HepG2 (cell line): ENCODE measurements around the gene LAMTOR3. TPM values are rescaled to one million over a fixed set of nuclear protein-coding genes. Genes with fewer than 3 reads are reported as not detected.

ENCODE experiments used
- ATAC-seq: fragments of 200-7000 bp; cut with Tn5 transposase; 3 replicates; pipeline ENCODE4 v1.9.1; 2020; ENCODE audit warnings: mild to moderate bottlenecking, moderate library complexity
- BruUV-seq: library from RNA; stranded (reverse); fragments of 400-500 nt; replicated peaks from 2 replicates; lab custom pipeline; 2021; lab: Mats Ljungman, UMichigan
- CTCF ChIA-PET: fragments of 300-600 bp; formaldehyde crosslinking; extraction: SDS; loops from one replicate; lab custom pipeline; 2021; ENCODE audit warnings: low total read pairs, inconsistent platforms, low intra/inter-chr PET ratio; lab: Yijun Ruan, JAX
- POLR2A ChIA-PET: fragments of 350-600 bp; sonication (Branson Sonifier 250); formaldehyde crosslinking; loops from one replicate; lab custom pipeline; 2020; ENCODE audit warnings: antibody characterized with exemption, inconsistent platforms; lab: Yijun Ruan, JAX
- DNase-seq: peaks from one replicate; pipeline ENCODE4 v3.0.0-alpha.2; 2015; ENCODE audit warnings: low spot score
- FAIRE-seq: peaks from 3 replicates; lab custom pipeline; 2011; peaks lifted over from hg19 to GRCh38; lab: Jason Lieb, UNC
- H2AFZ ChIP-seq: one replicate; pipeline ENCODE4 v1.6.1; 2011; ENCODE audit warnings: low read length, inconsistent platforms
- H3K27ac ChIP-seq: fragments of 300-600 bp; 3 replicates; pipeline ENCODE4 v1.8.0; 2011; ENCODE audit warnings: mixed run types, mild to moderate bottlenecking, mixed read lengths, low read length, inconsistent platforms; ENCODE audit not compliant: insufficient read depth; ENCODE audit errors: extremely low read length
- H3K27me3 ChIP-seq, 2 experiments: fragments of 200-600 bp in 1 of 2; 2 replicates in 1 of 2; 3 replicates in 1 of 2; pipeline versions ENCODE4 v1.6.0 to v1.8.0; 2011; ENCODE audit warnings: low read length in 2 of 2, mild to moderate bottlenecking in 2 of 2, moderate library complexity in 2 of 2, inconsistent platforms in 1 of 2; ENCODE audit not compliant: insufficient read depth in 2 of 2, control insufficient read depth in 1 of 2
- H3K36me3 ChIP-seq, 2 experiments: fragments of 200-600 bp in 1 of 2; replicated peaks in 1 of 2; 2 replicates in 1 of 2; 3 replicates in 1 of 2; pipeline versions ENCODE4 v1.5.1 to v1.8.0; 2011; ENCODE audit warnings: low read length in 2 of 2, inconsistent platforms in 1 of 2; ENCODE audit not compliant: insufficient read depth in 2 of 2, control insufficient read depth in 1 of 2
- H3K4me1 ChIP-seq: 2 replicates; pipeline ENCODE4 v1.5.1; 2012; ENCODE audit warnings: low read length, inconsistent platforms; ENCODE audit not compliant: insufficient read depth
- H3K4me2 ChIP-seq: 2 replicates; pipeline ENCODE4 v1.6.0; 2011; ENCODE audit warnings: low read depth, low read length, inconsistent platforms
- H3K4me3 ChIP-seq, 3 experiments: fragments of 200-600 bp in 1 of 3; sonication (generic), shearing (Covaris generic) in 1 of 3; replicated peaks in 1 of 3; 2 replicates each; pipeline ENCODE4 v1.5.1; 2011 to 2016; ENCODE audit warnings: low read length in 3 of 3, inconsistent platforms in 2 of 3, low read depth in 2 of 3, mild to moderate bottlenecking in 2 of 3, control low read depth in 1 of 3, mixed read lengths in 1 of 3; ENCODE audit not compliant: insufficient read depth in 1 of 3
- H3K79me2 ChIP-seq: one replicate; pipeline ENCODE4 v1.6.1; 2011; ENCODE audit warnings: low read length, inconsistent platforms; ENCODE audit not compliant: insufficient read depth
- H3K9ac ChIP-seq: 2 replicates; pipeline ENCODE4 v1.6.0; 2011; ENCODE audit warnings: mild to moderate bottlenecking, low read depth, low read length, inconsistent platforms; ENCODE audit not compliant: insufficient read depth
- H3K9me3 ChIP-seq: 2 replicates; pipeline ENCODE4 v1.5.1; 2012; ENCODE audit warnings: mild to moderate bottlenecking, low read length
- H4K20me1 ChIP-seq: 2 replicates; pipeline ENCODE4 v1.6.0; 2011; ENCODE audit warnings: inconsistent platforms, mild to moderate bottlenecking, low read length, moderate library complexity; ENCODE audit not compliant: insufficient read depth
- EED ChIP-seq: sonication (generic); formaldehyde crosslinking; IDR thresholded peaks from 2 replicates; pipeline ENCODE4 v1.5.0; 2020; ENCODE audit warnings: mild to moderate bottlenecking, missing genetic modification reagents
- ERF ChIP-seq: IDR thresholded peaks from 2 replicates; pipeline ENCODE4 v1.6.1; 2018; ENCODE audit warnings: missing biosample characterization, missing genetic modification reagents
- HMG20A ChIP-seq: IDR thresholded peaks from 2 replicates; pipeline ENCODE4 v1.6.1; 2016; ENCODE audit warnings: borderline replicate concordance
- HNRNPH1 ChIP-seq: fragments of 200-400 bp; formaldehyde crosslinking; optimal IDR thresholded peaks from 2 replicates; pipeline ENCODE3; 2017; ENCODE audit warnings: mild to moderate bottlenecking, low read depth, low read length
- IRX3 ChIP-seq: sonication (generic); formaldehyde crosslinking; IDR thresholded peaks from 2 replicates; pipeline ENCODE4 v1.8.1; 2023; ENCODE audit warnings: mild to moderate bottlenecking, low read depth, missing genetic modification reagents, borderline replicate concordance
- MATR3 ChIP-seq: sonication (generic); formaldehyde crosslinking; IDR thresholded peaks from 2 replicates; pipeline ENCODE4 v1.4.0; 2020; ENCODE audit warnings: missing genetic modification reagents
- MYC ChIP-seq: sonication (generic); formaldehyde crosslinking; IDR thresholded peaks from 2 replicates; pipeline ENCODE4 v1.9.0; 2021; ENCODE audit warnings: missing genetic modification reagents, borderline replicate concordance
- RBFOX2 ChIP-seq: fragments of 200-400 bp; formaldehyde crosslinking; IDR thresholded peaks from 2 replicates; pipeline ENCODE4 v1.6.1; 2017; ENCODE audit warnings: low read depth, mild to moderate bottlenecking, low read length
- SRSF1 ChIP-seq: fragments of 200-400 bp; formaldehyde crosslinking; optimal IDR thresholded peaks from 2 replicates; pipeline ENCODE3; 2017; ENCODE audit warnings: mild to moderate bottlenecking, low read depth, low read length, moderate library complexity
- SSRP1 ChIP-seq: IDR thresholded peaks from 2 replicates; pipeline ENCODE4 v1.6.1; 2016; ENCODE audit warnings: control low read depth
- ZNF383 ChIP-seq: sonication (generic); formaldehyde crosslinking; IDR thresholded peaks from 2 replicates; pipeline ENCODE4 v1.4.0; 2020; ENCODE audit warnings: missing genetic modification reagents, mild to moderate bottlenecking, borderline replicate concordance
- ZNF605 ChIP-seq: sonication (generic); formaldehyde crosslinking; IDR thresholded peaks from 2 replicates; pipeline ENCODE4 v1.8.0; 2022; ENCODE audit warnings: mild to moderate bottlenecking, missing genetic modification reagents
- ZNF747 ChIP-seq: sonication (generic); formaldehyde crosslinking; IDR thresholded peaks from 2 replicates; pipeline ENCODE4 v1.8.1; 2023; ENCODE audit warnings: missing genetic modification reagents, mild to moderate bottlenecking, borderline replicate concordance
- ZNF780A ChIP-seq: sonication (generic); formaldehyde crosslinking; IDR thresholded peaks from 2 replicates; pipeline ENCODE4 v1.8.0; 2022; ENCODE audit warnings: mild to moderate bottlenecking, missing genetic modification reagents, moderate library complexity
- ZSCAN22 ChIP-seq: sonication (generic); formaldehyde crosslinking; IDR thresholded peaks from 2 replicates; pipeline ENCODE4 v1.4.0; 2020; ENCODE audit warnings: mild to moderate bottlenecking, missing genetic modification reagents
- WGBS: methylation state at CpG from one replicate; pipeline ENCODE4 v1.1.6; 2017; ENCODE audit warnings: low lambda C conversion rate; 5-methylcytosine and 5-hydroxymethylcytosine counted together
- in situ Hi-C: cut with HindIII; loops from 2 replicates; pipeline ENCODE4 v1.10.0; 2017; ENCODE audit warnings: low pct_unique_long_range_greater_than_20kb; ENCODE audit not compliant: extremely low pct_ligation_motif_present
- intact Hi-C: fragments of 100-400 bp; cut with micrococcal nuclease; formaldehyde crosslinking; loops from one replicate; pipeline ENCODE4 v1.10.0; 2022; ENCODE audit not compliant: unreplicated experiment
- polyA plus RNA-seq, 8 experiments: library from polyadenylated mRNA; depleted of rRNA in 3 of 8; stranded (reverse) in 7 of 8; unstranded in 1 of 8; fragments of >200 nt; fragmentation: Illumina TruSeq in 4 of 8; extraction: Trizol in 4 of 8; gene quantifications; 2 replicates each; pipeline versions ENCODE4 v1.2.1 to v1.2.3, GENCODE V29; 2011 to 2016; ENCODE audit warnings: low read depth in 4 of 8, missing spikeins in 1 of 8, mixed read lengths in 1 of 8; ENCODE audit not compliant: insufficient read depth in 1 of 8
- total RNA-seq, 5 experiments: library from RNA; depleted of rRNA; stranded (reverse); fragments of >200 nt; fragmentation: Illumina TruSeq; extraction: Trizol; gene quantifications; 2 replicates each; pipeline ENCODE4 v1.2.3, GENCODE V29; 2016; ENCODE audit warnings: low read depth in 1 of 5
- TF ChIP-seq, protein P1 (sequence below): sonication (generic); formaldehyde crosslinking; IDR thresholded peaks from 2 replicates; pipeline ENCODE4 v1.5.0; 2020; ENCODE audit warnings: mild to moderate bottlenecking, missing genetic modification reagents
- TF ChIP-seq, protein P2 (sequence below): IDR thresholded peaks from 2 replicates; pipeline ENCODE4 v1.6.1; 2012; ENCODE audit warnings: inconsistent platforms
- TF ChIP-seq, protein P3 (sequence below): sonication (generic); formaldehyde crosslinking; IDR thresholded peaks from 2 replicates; pipeline ENCODE4 v1.5.1; 2020; ENCODE audit warnings: missing genetic modification reagents, mild to moderate bottlenecking, borderline replicate concordance
- TF ChIP-seq, protein P4 (sequence below): IDR thresholded peaks from 2 replicates; pipeline ENCODE4 v1.6.1; 2016

The LAMTOR3 gene
- total and polyA plus RNA-seq, 2 of the 13 experiments (the other 11 are each of a cell fraction or from before 2014, with no cell fraction given), result 47.6 to 49.1 TPM

DNA sequence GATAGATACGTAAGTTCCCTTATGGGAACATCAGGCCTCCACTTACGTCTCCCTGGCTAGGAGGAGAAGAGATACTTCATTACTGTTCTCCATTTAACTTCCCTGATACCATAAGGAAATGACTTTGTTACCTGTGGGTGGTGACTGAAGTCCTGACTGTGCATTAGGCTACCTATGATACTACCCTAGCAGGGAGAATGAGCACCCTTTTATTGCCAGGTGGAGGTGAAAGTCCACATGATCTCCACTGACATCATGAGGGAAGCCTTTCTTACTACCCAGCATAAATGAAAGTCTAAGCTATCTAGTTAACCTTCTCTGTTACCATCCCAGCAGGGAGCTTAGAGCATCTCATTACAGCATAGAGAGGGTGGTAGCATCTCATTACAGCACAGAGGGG is 24.4 kb upstream of the LAMTOR3 start:
- DNase-seq, result no peak
- WGBS, result 100% methylated on average over 2 of the region's 2 CpGs
- ATAC-seq, result no peak
- H3K27ac ChIP-seq, result no peak overlapping the region
- no peaks in the 10 kb centered on the region for H3K4me1 ChIP-seq
- H3K9ac ChIP-seq, result no peak overlapping the region
- no TSS peak for BruUV-seq
- peaks cover 6 to 7% of the 10 kb centered on the region in 2 experiments; a peak in 2 of 5 replicates for H3K36me3 ChIP-seq
- FAIRE-seq, result no peak
- intact Hi-C loops, result no loop called here
- no peaks in the 10 kb centered on the region for H3K9me3 ChIP-seq
- no peaks in the 10 kb centered on the region for H4K20me1 ChIP-seq
- H3K4me2 ChIP-seq, result no peak overlapping the region
- H3K4me3 ChIP-seq, result no peak overlapping the region
- POLR2A ChIA-PET, result interaction anchor here (1.0 kb wide), 1 partner anchor 24 kb away, joined by 3 read pairs; the partner anchor contains the start of gene LAMTOR3
- H3K27me3 ChIP-seq, result no peaks in the 10 kb centered on the region
- no peaks in the 10 kb centered on the region for H3K79me2 ChIP-seq
- TF ChIP-seq, protein P1, sequence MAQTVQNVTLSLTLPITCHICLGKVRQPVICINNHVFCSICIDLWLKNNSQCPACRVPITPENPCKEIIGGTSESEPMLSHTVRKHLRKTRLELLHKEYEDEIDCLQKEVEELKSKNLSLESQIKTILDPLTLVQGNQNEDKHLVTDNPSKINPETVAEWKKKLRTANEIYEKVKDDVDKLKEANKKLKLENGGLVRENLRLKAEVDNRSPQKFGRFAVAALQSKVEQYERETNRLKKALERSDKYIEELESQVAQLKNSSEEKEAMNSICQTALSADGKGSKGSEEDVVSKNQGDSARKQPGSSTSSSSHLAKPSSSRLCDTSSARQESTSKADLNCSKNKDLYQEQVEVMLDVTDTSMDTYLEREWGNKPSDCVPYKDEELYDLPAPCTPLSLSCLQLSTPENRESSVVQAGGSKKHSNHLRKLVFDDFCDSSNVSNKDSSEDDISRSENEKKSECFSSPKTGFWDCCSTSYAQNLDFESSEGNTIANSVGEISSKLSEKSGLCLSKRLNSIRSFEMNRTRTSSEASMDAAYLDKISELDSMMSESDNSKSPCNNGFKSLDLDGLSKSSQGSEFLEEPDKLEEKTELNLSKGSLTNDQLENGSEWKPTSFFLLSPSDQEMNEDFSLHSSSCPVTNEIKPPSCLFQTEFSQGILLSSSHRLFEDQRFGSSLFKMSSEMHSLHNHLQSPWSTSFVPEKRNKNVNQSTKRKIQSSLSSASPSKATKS, result no peak
- TF ChIP-seq EED (CRISPR knock-in tag), result no peak
- no peak for TF ChIP-seq HNRNPH1
- no peak for TF ChIP-seq ZNF747 (CRISPR knock-in tag)
- no peak for TF ChIP-seq ERF (CRISPR knock-in tag)
- TF ChIP-seq, protein P2, sequence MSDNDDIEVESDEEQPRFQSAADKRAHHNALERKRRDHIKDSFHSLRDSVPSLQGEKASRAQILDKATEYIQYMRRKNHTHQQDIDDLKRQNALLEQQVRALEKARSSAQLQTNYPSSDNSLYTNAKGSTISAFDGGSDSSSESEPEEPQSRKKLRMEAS, result no peak
- no peak for TF ChIP-seq IRX3 (CRISPR knock-in tag)
- TF ChIP-seq, protein P3, sequence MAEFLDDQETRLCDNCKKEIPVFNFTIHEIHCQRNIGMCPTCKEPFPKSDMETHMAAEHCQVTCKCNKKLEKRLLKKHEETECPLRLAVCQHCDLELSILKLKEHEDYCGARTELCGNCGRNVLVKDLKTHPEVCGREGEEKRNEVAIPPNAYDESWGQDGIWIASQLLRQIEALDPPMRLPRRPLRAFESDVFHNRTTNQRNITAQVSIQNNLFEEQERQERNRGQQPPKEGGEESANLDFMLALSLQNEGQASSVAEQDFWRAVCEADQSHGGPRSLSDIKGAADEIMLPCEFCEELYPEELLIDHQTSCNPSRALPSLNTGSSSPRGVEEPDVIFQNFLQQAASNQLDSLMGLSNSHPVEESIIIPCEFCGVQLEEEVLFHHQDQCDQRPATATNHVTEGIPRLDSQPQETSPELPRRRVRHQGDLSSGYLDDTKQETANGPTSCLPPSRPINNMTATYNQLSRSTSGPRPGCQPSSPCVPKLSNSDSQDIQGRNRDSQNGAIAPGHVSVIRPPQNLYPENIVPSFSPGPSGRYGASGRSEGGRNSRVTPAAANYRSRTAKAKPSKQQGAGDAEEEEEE (CRISPR knock-in tag), result no peak
- TF ChIP-seq MYC (CRISPR knock-in tag), result no peak
- TF ChIP-seq ZSCAN22 (CRISPR knock-in tag), result no peak
- no peak for TF ChIP-seq ZNF605
- TF ChIP-seq HMG20A (CRISPR knock-in tag), result no peak
- no peak for TF ChIP-seq SRSF1
- no peak for TF ChIP-seq ZNF780A (CRISPR knock-in tag)
- TF ChIP-seq MATR3 (CRISPR knock-in tag), result no peak
- TF ChIP-seq, protein P4, sequence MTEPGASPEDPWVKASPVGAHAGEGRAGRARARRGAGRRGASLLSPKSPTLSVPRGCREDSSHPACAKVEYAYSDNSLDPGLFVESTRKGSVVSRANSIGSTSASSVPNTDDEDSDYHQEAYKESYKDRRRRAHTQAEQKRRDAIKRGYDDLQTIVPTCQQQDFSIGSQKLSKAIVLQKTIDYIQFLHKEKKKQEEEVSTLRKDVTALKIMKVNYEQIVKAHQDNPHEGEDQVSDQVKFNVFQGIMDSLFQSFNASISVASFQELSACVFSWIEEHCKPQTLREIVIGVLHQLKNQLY (CRISPR knock-in tag), result no peak
- no peak for TF ChIP-seq SSRP1 (CRISPR knock-in tag)
- TF ChIP-seq ZNF383 (CRISPR knock-in tag), result no peak
- TF ChIP-seq RBFOX2, result no peak
- TF ChIP-seq, all 625 proteins: peak for 0
- in situ Hi-C loops, result no loop called here
- no peak overlapping the region for H2AFZ ChIP-seq
- CTCF ChIA-PET, result no interaction called here
